GM18951 (cell line): ENCODE data around the gene PPFIA1.

Experiments
- POLR2A ChIP-seq: IDR thresholded peaks from 4 replicates; pipeline ENCODE4 v1.6.1; 2011; ENCODE audit warnings: mild to moderate bottlenecking; ENCODE audit not compliant: insufficient read length, insufficient read depth; ENCODE audit errors: extremely low read depth
- in situ Hi-C: fragments of 300-500 bp; cut with MboI; formaldehyde crosslinking; loops from one replicate; pipeline ENCODE4 v1.12.0; 2022; ENCODE audit warnings: low sequenced_read_pairs, mixed read lengths, inconsistent platforms; ENCODE audit not compliant: unreplicated experiment

PPFIA1 gene

DNA sequence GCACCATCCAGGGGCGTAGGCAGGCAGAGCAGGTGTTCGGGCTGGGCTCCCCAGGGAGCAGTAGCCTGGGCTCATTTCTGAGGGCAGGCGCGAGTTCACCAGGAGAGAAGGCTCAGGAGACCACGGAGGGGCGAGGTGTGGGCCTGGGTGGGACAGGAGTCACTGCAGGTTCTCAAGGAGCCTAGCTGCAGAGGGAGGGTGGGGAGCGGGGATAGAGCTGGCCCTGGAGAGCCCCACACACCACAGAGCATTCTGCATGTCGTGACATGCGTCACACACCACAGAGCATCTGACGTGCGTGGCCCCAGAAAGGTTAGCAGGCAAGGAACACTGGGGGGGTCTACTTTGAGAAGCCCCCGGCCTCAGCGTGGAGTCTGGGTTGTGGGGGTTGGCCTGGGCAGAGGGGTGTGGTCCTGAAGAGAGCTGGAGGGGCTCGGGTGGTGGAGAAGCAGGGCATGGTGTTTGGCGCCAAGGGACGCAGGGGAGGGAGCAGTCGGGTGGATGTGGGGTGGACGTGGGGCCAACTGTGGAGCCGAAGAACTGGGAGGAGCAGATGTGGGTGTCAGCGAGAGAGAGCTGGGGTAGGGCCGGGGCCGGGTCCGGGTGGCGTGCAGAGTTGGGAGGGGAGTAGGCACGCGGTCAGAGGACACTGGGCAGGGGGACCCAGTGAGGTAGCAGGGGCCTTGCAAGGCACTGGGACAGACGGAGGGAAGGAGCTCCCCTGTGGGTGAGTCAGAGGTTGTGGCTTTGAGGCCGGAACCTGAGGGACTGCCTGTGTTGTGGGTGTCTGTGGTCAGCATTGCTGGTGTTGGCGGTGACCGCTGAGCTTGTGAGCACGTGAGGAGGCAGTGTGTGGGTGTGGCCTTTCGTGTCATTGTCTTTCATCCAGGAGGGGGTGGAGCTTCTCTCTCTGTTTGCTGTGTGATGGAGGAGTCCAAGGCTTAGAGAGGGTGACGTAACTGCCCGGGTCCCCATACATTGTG is 153.3 kb downstream of the PPFIA1 start:
- in situ Hi-C loops: no loop called here
- TF ChIP-seq POLR2A: no peak

GRCh38 chr11:70424765-70425344 is 154.4 kb downstream of the PPFIA1 start:
- no peak for TF ChIP-seq POLR2A
- in situ Hi-C loops: no loop called here

DNA sequence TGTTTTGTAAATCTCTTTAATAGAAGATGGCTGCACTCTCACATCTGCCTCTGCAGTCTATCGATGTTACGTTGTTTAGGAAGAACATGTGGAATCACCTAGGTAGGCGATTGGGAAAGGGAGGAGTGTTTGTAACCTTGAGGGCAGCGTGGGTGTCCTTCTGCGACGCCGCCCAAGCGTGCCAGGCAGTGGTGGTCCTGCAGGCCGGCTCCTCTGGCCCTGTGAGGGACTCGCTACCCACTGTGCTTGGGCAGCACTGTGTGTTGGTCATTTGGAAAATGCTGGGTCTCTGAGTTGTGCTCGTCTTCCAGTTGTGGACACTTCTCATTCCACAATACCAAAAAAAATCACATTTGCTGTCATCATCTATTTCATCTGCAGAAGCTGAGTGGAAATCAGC is 156.9 kb downstream of the PPFIA1 start:
- no peak for TF ChIP-seq POLR2A
- in situ Hi-C loops: no loop called here

GRCh38 chr11:70428701-70429427 is 158.4 kb downstream of the PPFIA1 start:
- no peak for TF ChIP-seq POLR2A
- in situ Hi-C loops: no loop called here

GRCh38 chr11:70429428-70429705 is 158.9 kb downstream of the PPFIA1 start:
- TF ChIP-seq POLR2A: no peak
- in situ Hi-C loops: no loop called here

DNA sequence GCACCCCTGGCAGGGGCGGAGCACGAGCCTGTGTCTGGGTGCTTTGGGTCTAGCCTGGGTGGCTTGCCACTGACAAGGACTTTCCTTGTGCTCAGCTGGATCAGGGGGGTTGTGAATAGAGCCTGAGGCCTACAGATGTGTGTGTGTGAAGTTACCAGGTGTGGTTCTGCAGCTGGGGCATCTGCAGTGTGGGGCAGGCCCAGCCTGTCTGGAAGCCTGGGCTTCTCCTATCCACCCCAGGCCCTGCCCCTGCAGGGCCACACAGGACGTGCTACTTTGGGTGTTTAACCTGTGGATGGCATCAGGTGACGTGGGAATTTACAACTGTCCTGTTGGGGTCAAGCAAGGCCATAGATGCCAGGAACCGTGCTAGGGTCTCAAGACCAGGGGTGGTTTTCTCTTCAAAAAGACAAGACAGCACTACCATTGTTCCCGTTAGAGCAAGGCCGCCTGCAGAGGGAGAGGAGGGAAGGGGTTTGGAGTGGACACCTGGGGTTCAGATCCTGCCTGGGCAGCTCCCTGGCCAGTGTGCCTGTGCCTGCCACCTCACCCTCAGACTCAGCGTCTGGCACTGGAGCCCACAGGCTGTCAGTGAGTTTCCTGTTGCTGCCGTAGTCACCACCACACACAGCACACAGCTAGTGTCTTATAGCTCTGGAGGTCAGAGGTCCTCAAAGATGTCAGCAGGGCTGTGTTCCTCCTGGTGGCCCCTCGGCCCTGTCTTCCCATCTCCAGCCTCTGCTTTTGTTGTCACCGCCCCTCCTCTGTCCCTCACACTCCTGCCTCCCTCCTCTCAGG is 159.4 kb downstream of the PPFIA1 start:
- TF ChIP-seq POLR2A: no peak
- in situ Hi-C loops: no loop called here

DNA sequence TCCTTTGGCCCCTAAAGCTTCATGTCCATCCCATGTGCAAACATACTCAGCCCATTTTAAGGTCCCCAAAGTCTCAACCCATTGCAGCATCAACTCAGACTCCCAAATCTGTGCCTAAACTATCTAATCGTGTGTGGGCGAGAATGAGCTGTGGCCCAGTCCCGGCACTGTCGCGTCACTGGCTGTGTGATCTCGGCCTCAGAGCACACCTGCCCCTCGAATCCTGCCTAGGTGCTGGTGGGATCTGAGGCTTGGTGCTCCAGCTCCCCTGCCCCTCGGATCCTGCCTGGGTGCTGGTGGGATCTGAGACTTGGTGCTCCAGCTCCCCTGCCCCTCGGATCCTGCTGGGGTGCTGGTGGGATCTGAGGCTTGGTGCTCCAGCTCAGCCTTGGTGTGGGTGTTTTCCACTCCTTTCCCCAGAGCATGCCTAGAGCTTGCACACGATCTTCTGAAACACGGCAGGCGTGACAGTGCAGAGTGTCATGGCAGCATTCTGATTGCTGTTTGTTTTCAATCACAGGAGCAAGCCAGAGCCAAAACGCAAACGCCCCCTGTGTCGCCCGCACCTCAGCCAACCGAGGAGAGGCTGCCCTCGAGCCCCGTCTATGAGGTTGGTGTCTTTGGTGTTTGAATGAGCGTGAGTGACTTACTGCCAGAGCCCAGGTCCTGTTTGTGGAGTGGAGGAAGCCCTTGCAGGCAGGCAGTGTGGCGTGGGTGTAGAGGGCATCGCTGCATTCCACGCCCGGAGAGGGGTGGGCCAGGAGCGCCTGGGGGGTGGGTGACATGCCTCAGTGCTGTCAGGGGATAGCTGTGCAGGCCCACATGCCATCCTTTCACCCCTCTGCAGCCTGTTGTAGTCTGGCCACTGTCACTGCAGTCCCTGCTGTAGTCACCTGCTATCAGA is 160.4 kb downstream of the PPFIA1 start:
- TF ChIP-seq POLR2A: no peak
- in situ Hi-C loops: no loop called here

DNA sequence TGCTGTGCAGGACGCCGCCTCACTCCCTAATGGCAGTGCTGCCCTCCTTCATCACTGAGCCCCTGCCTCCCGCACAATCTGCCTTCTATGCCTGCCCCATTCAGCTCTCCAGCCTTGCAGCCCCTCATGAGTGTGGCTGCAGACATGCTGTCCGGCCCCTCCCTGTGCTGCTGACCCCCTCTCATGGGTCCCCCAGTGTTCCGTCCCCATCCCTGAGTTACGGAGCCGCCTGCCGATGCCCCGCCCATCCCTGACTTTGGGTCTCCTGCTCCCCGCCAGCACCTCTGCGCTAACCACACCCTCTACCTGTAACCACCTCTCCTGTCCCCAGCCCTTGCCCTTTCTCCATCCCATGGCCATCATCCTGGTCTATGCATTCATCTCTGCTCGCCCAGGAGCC is 161.1 kb downstream of the PPFIA1 start:
- in situ Hi-C loops: no loop called here
- TF ChIP-seq POLR2A: no peak

DNA sequence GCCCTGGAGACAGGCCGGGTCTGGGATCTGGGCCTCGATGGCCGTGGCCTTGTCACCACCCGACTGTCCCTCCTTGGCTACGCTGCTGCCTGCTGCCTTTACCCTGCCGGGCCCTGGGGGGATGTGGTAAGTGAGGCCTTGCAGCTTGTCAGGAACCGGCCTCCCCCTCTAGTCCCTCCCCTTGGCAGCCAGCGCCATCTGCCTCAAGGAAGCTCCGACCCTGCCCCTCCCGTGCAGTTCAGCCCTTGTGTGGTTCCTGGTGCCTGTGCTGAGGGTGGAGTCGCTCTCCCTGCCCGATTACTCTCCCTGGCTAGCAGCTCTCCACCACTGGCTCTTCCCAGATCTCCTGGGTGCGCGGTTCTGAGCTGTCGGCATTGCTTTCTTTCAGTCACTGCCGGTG is 161.6 kb downstream of the PPFIA1 start:
- TF ChIP-seq POLR2A: no peak
- in situ Hi-C loops: no loop called here

- in situ Hi-C loops: no loop called here
- TF ChIP-seq POLR2A: no peak
Observed at GRCh38 chr11:70432580-70432979, 162.1 kb downstream of the PPFIA1 start.

- in situ Hi-C loops: no loop called here
- TF ChIP-seq POLR2A: no peak
Observed at GRCh38 chr11:70433038-70433437, 162.5 kb downstream of the PPFIA1 start.

DNA sequence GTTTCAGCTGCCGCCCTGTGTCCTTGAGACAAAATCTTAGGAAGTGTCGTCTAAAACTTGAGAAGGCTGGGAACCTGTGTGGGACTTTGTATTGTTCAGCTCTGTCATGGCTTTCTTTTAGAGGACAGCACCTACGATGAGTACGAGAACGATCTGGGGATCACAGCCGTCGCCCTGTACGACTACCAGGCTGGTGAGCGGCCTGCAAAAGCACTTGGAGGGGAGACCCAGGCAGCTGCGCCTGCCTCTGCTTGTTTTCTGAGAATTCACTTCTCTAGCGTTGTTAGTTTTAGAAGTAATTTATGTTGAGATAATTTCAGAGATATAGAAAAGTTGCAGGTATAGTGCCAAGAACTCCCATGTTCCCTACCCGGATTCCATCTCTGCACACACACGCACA is 163.0 kb downstream of the PPFIA1 start:
- TF ChIP-seq POLR2A: no peak
- in situ Hi-C loops: no loop called here
